ENCODE results near the gene IFNL1.

The IFNL1 gene

GRCh38 chr19:39284032-39284431 lies 12.2 kb upstream of the IFNL1 start:
- Mint-ChIP-seq H3K27me3 (ENCODE audit: low read depth) (peaks cover 24% of the 10 kb centered on the region), H3K36me3 (ENCODE audit: low read depth) (no peaks in the 10 kb centered on the region)

GRCh38 chr19:39293394-39293793 lies 2.8 kb upstream of the IFNL1 start:
- H3K27me3 Mint-ChIP-seq (ENCODE audit: low read depth), result peaks cover 60% of the 10 kb centered on the region
- H3K36me3 Mint-ChIP-seq (ENCODE audit: low read depth), result no peaks in the 10 kb centered on the region
- no peak overlapping the region for H3K27ac Mint-ChIP-seq
- H3K4me3 Mint-ChIP-seq, result no peak overlapping the region
- H3K9me3 Mint-ChIP-seq, result peaks cover 5% of the 10 kb centered on the region
- no peaks in the 10 kb centered on the region for H3K4me1 Mint-ChIP-seq
- TF ChIP-seq CTCF (IDR thresholded peaks at IDR 0.05; ENCODE audit: unreplicated experiment in 3 of 3), result no peak

More at GRCh38 chr19:39284032-39284431, 12.2 kb upstream of the IFNL1 start:
- Mint-ChIP-seq H3K9me3 (peaks cover 20% of the 10 kb centered on the region), H3K27ac (no peak overlapping the region), H3K4me3 (no peak overlapping the region), H3K4me1 (no peaks in the 10 kb centered on the region)
- TF ChIP-seq CTCF (IDR thresholded peaks at IDR 0.05; ENCODE audit: unreplicated experiment in 3 of 3), result no peak

- H3K9me3 Mint-ChIP-seq, result no peaks in the 10 kb centered on the region
- peaks cover 41% of the 10 kb centered on the region for H3K27me3 Mint-ChIP-seq (ENCODE audit: low read depth)
- no peak for TF ChIP-seq CTCF (IDR thresholded peaks at IDR 0.05; ENCODE audit: unreplicated experiment in 3 of 3)
- no peak overlapping the region for H3K27ac Mint-ChIP-seq
- no peak overlapping the region for H3K4me3 Mint-ChIP-seq
- no peaks in the 10 kb centered on the region for H3K36me3 Mint-ChIP-seq (ENCODE audit: low read depth)
- H3K4me1 Mint-ChIP-seq, result no peaks in the 10 kb centered on the region
Observed at GRCh38 chr19:39296906-39297305, 699 bp downstream of the IFNL1 start.

- Mint-ChIP-seq H3K4me3 (no peak overlapping the region), H3K9me3 (no peaks in the 10 kb centered on the region), H3K27me3 (ENCODE audit: low read depth) (peaks cover 38% of the 10 kb centered on the region), H3K4me1 (no peaks in the 10 kb centered on the region), H3K36me3 (ENCODE audit: low read depth) (no peaks in the 10 kb centered on the region), H3K27ac (no peak overlapping the region)
- TF ChIP-seq CTCF (IDR thresholded peaks at IDR 0.05; ENCODE audit: unreplicated experiment in 3 of 3), result no peak
Observed at GRCh38 chr19:39297931-39298634, 1.9 kb downstream of the IFNL1 start.

- H3K9me3 Mint-ChIP-seq, result no peaks in the 10 kb centered on the region
- no peak overlapping the region for H3K27ac Mint-ChIP-seq
- no peaks in the 10 kb centered on the region for H3K36me3 Mint-ChIP-seq (ENCODE audit: low read depth)
- H3K4me3 Mint-ChIP-seq, result no peak overlapping the region
- H3K27me3 Mint-ChIP-seq (ENCODE audit: low read depth), result peaks cover 40% of the 10 kb centered on the region
- TF ChIP-seq CTCF (IDR thresholded peaks at IDR 0.05; ENCODE audit: unreplicated experiment in 3 of 3), result no peak
- no peaks in the 10 kb centered on the region for H3K4me1 Mint-ChIP-seq
Observed at GRCh38 chr19:39299404-39299803, 3.2 kb downstream of the IFNL1 start.

GRCh38 chr19:39299832-39300231 lies 3.6 kb downstream of the IFNL1 start:
- no peaks in the 10 kb centered on the region for H3K9me3 Mint-ChIP-seq
- peaks cover 1% of the 10 kb centered on the region for H3K4me1 Mint-ChIP-seq
- no peak overlapping the region for H3K27ac Mint-ChIP-seq
- no peaks in the 10 kb centered on the region for H3K36me3 Mint-ChIP-seq (ENCODE audit: low read depth)
- no peak overlapping the region for H3K4me3 Mint-ChIP-seq
- H3K27me3 Mint-ChIP-seq (ENCODE audit: low read depth), result peaks cover 42% of the 10 kb centered on the region
- TF ChIP-seq CTCF (IDR thresholded peaks at IDR 0.05; ENCODE audit: unreplicated experiment in 3 of 3), result no peak

All from nephron (organoid).